ENCODE data around the gene PTTG2. TPM values are rescaled to one million over a fixed set of nuclear protein-coding genes. Genes with fewer than 3 reads are reported as not detected.
"Not testable (repeated sequence)": the region's sequence is repeated elsewhere in the genome, so short reads cannot be mapped to it uniquely, and the experiment has no call there.

PTTG2 gene
- total RNA-seq, 1 donor from 2014 or later: 2.5 TPM

- H3K9me3 ChIP-seq: no peaks in the 10 kb centered on the region
- intact Hi-C loops (cut with DNase I): no loop called here
- TF ChIP-seq POLR2A (IDR thresholded peaks at IDR 0.05) (no peak), POLR2AphosphoS5 (IDR thresholded peaks at IDR 0.05; ENCODE audit: insufficient read depth in 1 of 2, low read depth in 1 of 2) (peak in 1 of 2 donors; percentile 37)
- no peak overlapping the region for H3K4me3 ChIP-seq
- no peak for DNase-seq (ENCODE audit: extremely low spot score in 2 of 2)
- no peaks in the 10 kb centered on the region for H3K4me1 ChIP-seq
- no peaks in the 10 kb centered on the region for H3K27me3 ChIP-seq
- peak overlapping the region; percentile 39 for H3K27ac ChIP-seq
- H3K36me3 ChIP-seq: no peaks in the 10 kb centered on the region
Observed at GRCh38 chr4:37967736-37968135, 7.5 kb downstream of the PTTG2 start.

GRCh38 chr4:37968747-37969146 lies 8.5 kb downstream of the PTTG2 start:
- no peak for DNase-seq (ENCODE audit: extremely low spot score in 2 of 2)
- Histone ChIP-seq H3K27me3 (no peaks in the 10 kb centered on the region), H3K4me1 (no peaks in the 10 kb centered on the region), H3K36me3 (no peaks in the 10 kb centered on the region), H3K27ac (peak overlapping the region; percentile 39), H3K9me3 (no peaks in the 10 kb centered on the region), H3K4me3 (no peak overlapping the region)
- TF ChIP-seq CTCF (IDR thresholded peaks at IDR 0.05): no peak
- TF ChIP-seq POLR2A (IDR thresholded peaks at IDR 0.05): no peak
- no peak for TF ChIP-seq POLR2AphosphoS5 (IDR thresholded peaks at IDR 0.05; ENCODE audit: insufficient read depth in 1 of 2, low read depth in 1 of 2)
- intact Hi-C loops (cut with DNase I): no loop called here

GRCh38 chr4:37970702-37971101 lies 10.5 kb downstream of the PTTG2 start:
- Histone ChIP-seq H3K27me3 (no peaks in the 10 kb centered on the region), H3K4me1 (no peaks in the 10 kb centered on the region), H3K9me3 (no peaks in the 10 kb centered on the region), H3K36me3 (no peaks in the 10 kb centered on the region), H3K27ac (no peak overlapping the region), H3K4me3 (no peak overlapping the region)
- peak in 1 of 3 experiments; percentile 25 for TF ChIP-seq CTCF (IDR thresholded peaks at IDR 0.05)
- no peak for TF ChIP-seq POLR2A (IDR thresholded peaks at IDR 0.05)
- TF ChIP-seq POLR2AphosphoS5 (IDR thresholded peaks at IDR 0.05; ENCODE audit: insufficient read depth in 1 of 2, low read depth in 1 of 2): peak in 1 of 2 donors; percentile 78
- DNase-seq (ENCODE audit: extremely low spot score in 2 of 2): no peak
- intact Hi-C loops (cut with DNase I): loop anchor here (10.0 kb wide), 3 partner anchors 64 to 894 kb away; partner anchors contain the start of genes FAM114A1 and TBC1D1

- intact Hi-C loops (cut with DNase I): loop anchor here (10.0 kb wide), 3 partner anchors 64 to 894 kb away; partner anchors contain the start of genes FAM114A1 and TBC1D1
- Histone ChIP-seq H3K27me3 (no peaks in the 10 kb centered on the region), H3K27ac (no peak overlapping the region), H3K9me3 (no peaks in the 10 kb centered on the region), H3K36me3 (no peaks in the 10 kb centered on the region), H3K4me1 (no peaks in the 10 kb centered on the region), H3K4me3 (no peak overlapping the region)
- no peak for TF ChIP-seq POLR2AphosphoS5 (IDR thresholded peaks at IDR 0.05; ENCODE audit: insufficient read depth in 1 of 2, low read depth in 1 of 2)
- no peak for TF ChIP-seq CTCF (IDR thresholded peaks at IDR 0.05)
- TF ChIP-seq POLR2A (IDR thresholded peaks at IDR 0.05): no peak
- DNase-seq (ENCODE audit: extremely low spot score in 2 of 2): no peak
Observed at GRCh38 chr4:37971202-37971601, 11.0 kb downstream of the PTTG2 start.

GRCh38 chr4:37973441-37973840 lies 13.2 kb downstream of the PTTG2 start:
- no peak overlapping the region for H3K27ac ChIP-seq
- peaks cover 8% of the 10 kb centered on the region for H3K4me1 ChIP-seq
- intact Hi-C loops (cut with DNase I): loop anchor here (10.0 kb wide), 3 partner anchors 61 to 891 kb away; partner anchors contain the start of genes FAM114A1 and TBC1D1
- H3K9me3 ChIP-seq: no peaks in the 10 kb centered on the region
- TF ChIP-seq CTCF (IDR thresholded peaks at IDR 0.05) (no peak), POLR2A (IDR thresholded peaks at IDR 0.05) (no peak), POLR2AphosphoS5 (IDR thresholded peaks at IDR 0.05; ENCODE audit: insufficient read depth in 1 of 2, low read depth in 1 of 2) (no peak)
- H3K4me3 ChIP-seq: no peak overlapping the region
- H3K36me3 ChIP-seq: no peaks in the 10 kb centered on the region
- DNase-seq (ENCODE audit: extremely low spot score in 2 of 2): no peak
- H3K27me3 ChIP-seq: no peaks in the 10 kb centered on the region

GRCh38 chr4:37975321-37975822 lies 15.2 kb downstream of the PTTG2 start:
- DNase-seq (ENCODE audit: extremely low spot score in 2 of 2); H3K36me3 ChIP-seq; H3K27ac ChIP-seq; H3K9me3 ChIP-seq; H3K27me3 ChIP-seq; H3K4me3 ChIP-seq: not testable (repeated sequence)
- intact Hi-C loops (cut with DNase I): loop anchor here (10.0 kb wide), 3 partner anchors 59 to 889 kb away; partner anchors contain the start of genes FAM114A1 and TBC1D1
- H3K4me1 ChIP-seq: peaks cover 13% of the 10 kb centered on the region
